SK-N-MC (cell line): Measurements from ENCODE around the gene CLRN2.

Experiments used
- EZH2 ChIP-seq: fragments of 200-600 bp; sonication (generic); IDR thresholded peaks from one replicate; pipeline ENCODE4 v1.6.1; 2017; ENCODE audit warnings: antibody characterized with exemption
- FOXP2 ChIP-seq: optimal IDR thresholded peaks from 2 replicates; pipeline ENCODE3; 2011; ENCODE audit warnings: mild to moderate bottlenecking, moderate library complexity; ENCODE audit not compliant: insufficient read depth; ENCODE audit errors: extremely low read length, control extremely low read depth
- POLR2AphosphoS5 ChIP-seq: IDR thresholded peaks from 2 replicates; pipeline ENCODE4 v1.6.1; 2012; ENCODE audit warnings: mild to moderate bottlenecking, low read depth, low read length, borderline replicate concordance

DNA sequence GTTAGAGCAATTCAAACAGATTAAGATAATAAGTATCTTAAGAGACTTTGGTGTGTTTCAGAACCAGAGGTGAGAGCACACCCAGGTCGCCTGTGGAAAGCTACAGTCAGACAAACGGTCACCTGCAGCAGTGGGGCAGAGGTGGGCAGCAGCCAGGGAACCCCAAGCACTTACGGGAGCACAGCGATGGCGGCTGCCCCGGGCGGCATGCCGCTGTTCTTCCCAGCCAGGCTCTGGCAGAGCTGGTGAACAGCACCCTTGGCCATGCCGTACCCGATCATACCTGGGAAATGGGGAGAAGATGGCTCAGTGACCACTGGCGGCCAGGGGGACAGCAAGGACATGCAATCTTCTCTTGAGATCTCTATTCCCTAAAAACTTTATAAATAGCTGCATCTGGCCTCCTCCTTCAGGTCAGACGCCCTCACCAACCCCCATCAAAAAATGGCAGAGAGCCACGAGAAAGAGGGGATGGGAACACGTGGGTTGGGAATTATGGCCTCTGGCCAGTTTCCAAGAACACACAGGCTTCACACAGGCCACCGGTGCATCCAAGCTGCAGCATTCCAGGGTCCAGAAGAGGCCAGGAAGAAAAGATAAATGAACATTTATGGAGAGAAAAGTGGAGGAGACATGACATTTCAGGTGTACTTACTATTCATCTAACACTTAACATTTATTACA is 22.8 kb upstream of the CLRN2 start:
- TF ChIP-seq EZH2 (no peak), POLR2AphosphoS5 (no peak), FOXP2 (no peak)
